ENCODE measurements around the gene MYL5.

DNA sequence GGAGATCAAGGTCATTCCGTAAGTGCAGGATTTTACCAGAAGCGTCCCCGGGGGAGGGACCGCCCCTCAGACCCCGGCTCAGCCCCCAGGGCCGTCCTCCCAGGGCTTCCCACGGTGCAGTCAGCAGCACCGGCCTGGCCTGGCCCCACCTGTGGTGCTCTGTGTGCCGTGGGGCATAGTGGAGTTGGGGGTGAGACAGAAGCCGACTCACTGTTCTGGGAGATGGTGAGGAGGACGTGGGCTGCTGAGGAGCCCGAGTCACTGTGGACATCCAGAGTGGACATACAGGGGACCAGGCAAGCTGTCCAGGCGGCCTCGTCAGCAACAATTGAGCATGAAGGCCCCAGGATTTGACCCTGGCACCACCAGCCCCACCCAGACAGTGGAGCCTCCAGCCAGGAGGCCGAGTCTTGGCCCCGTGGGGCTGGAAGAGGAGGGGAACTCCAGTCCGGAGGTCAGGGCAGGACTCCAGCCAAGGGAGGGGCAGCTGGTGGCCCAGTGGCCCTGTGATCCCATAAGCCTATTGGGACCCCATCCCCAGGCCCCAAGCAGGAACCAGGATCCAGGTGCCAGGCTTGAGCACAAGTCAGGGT, 19.4 kb upstream of the MYL5 start:
- TF ChIP-seq CTCF (IDR thresholded peaks at IDR 0.05; ENCODE audit: insufficient read depth, low read length): no peak
- TF ChIP-seq GABPA (IDR thresholded peaks at IDR 0.05; ENCODE audit: low read depth): no peak
- TF ChIP-seq REST (IDR thresholded peaks at IDR 0.05; ENCODE audit: insufficient replicate concordance, low read depth): no peak
- TF ChIP-seq POLR2AphosphoS5 (IDR thresholded peaks at IDR 0.05; ENCODE audit: low read depth): no peak

Measured in HL-60 (cell line).